ENCODE data around the gene FBXL3.
"Not testable (repeated sequence)": the region's sequence is repeated elsewhere in the genome, so short reads cannot be mapped to it uniquely, and the experiment has no call there.

Gene FBXL3

DNA sequence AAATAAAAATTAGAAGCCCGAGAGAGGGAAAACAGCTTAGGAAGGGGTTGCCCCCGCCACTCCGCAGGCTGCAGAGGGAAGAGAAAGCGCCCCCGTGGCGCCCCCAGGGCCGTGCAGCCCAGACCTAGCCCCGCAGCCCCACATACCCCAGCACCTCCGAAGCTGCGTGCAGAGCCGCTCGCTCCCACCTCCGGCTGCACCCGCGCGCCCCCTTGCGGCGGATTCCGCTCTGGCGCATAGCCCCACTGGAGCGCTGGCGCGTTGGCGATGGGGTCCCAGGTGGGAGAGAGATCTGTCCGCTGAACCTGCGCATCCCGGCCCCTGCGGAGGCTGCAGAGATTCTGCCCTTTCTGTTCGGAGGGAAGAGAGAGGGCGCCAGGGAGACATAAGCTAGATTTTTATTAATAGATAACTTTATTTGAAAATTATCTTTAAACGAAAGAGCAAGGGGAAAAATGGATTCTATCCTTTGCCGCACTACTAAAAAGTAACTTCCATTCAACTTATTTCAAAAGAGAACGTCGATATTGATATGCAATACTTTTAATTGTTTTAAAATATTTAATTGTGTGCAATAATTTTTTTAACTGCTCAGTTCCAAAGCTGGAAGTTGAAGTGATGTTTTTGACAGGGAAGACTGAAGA, 46.8 kb downstream of the FBXL3 start:
- peak; percentile 70 to 77 (median 77) for DNase-seq

DNA sequence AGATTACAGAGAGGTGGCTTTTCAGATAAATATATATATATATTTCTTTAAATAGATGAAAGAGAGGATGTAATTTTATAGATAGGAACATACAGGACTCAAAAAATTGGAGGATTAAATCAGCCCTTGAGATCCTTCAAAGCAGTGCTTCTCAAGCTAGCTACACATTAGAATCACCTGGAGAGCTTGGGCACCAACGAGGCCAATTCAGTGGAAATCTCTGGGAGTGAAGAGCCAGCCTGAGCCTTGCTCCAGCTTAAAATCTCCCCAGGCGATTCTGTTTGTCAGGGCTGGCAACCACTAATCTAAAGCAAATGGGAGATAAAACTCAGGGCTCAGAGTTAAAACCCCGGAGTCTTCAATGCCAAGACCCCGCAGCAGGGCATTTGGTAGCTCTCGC, 50.0 kb downstream of the FBXL3 start:
- DNase-seq: no peak

DNA sequence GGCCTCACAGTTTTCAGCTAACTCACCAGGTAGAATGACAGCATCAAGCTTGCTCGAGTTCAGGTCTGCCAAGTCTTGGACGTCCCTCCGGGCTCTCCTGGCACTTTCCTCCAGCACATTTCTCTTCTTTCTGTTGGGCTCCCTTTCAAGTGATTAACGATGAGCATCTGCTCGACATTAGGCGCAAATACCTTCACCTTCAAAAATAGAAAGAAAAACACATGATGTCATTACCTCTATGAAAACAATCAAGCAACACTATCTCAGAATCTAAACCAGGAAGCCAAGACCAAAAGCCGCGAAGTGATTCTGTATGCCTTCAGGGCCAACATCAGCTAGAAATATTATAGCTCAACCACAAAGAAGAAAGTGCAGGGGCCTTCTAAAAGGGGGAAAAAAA, 50.5 kb downstream of the FBXL3 start:
- no peak for DNase-seq

GRCh38 chr13:76975863-76976262, 51.1 kb downstream of the FBXL3 start:
- no peak for DNase-seq

DNA sequence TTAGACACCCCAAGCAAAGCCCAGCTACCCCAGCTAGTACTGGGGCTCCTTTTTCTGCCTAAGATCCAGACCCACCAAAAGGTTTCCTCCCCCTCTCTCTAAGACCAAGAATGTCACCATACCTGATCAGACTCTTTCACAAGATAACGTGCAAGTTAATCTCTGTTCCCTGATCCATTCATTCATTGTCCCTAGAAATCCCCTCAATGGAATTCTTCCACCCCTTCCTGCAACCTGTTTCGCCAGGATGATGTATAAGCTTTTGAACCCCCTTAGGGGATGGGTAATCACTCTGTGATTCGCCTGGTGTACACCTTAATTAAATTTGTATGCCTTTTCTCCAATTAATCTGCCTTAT, 52.4 kb downstream of the FBXL3 start:
- no peak for DNase-seq

DNA sequence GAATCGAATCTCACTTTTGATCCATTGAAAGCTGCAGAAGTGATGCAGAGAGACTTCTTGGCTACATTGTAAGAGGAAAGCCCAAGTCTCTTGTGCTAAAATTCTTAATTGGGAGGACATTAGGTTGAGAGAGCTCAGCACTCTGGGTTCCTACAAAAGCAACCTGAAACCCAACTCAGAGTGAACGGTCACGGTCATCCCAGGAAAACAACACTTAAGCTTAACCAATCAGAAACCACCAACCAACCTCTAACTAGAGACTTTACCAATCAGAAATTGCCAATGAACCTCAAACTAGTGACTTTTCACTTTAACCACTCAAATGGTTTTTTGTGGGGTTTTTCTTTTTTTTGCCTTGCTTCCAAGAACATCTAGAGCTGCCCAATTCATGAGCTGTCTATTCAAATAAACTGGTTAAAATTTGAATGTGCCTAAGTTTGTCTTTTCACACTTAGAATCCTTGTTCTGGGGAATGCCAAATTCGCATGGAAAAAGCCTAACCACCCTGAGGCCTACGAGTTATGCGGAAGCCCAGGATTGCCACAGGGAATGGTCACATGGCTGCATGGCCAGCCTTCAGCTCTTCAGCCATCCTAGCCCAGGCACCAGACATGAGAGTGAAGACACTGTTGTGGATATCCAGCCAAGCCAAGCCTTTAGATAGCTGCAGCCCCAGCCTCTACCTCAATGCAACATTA, 52.9 kb downstream of the FBXL3 start:
- no peak for DNase-seq

GRCh38 chr13:76971851-76972829, 54.8 kb downstream of the FBXL3 start:
- DNase-seq: peak in 2 of 3 experiments; percentile 20 to 57

DNA sequence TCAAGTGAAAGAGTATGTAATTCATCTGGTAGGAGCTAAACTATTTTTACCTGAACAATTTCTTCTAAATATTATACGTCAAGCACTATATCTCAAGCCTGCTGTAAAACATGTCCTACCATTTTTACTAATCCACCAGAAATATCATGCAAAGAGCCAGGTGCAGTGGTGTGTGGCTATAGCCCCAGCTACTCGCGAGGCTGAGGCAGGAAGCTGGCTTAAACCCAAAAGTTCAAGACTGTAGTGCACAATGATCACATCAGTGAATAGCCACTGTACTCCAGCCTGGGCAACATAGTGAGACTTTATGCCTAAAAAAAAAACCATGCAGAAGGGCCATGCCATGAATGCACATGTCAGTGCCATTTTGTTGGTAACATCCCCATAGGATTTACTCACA, 55.7 kb downstream of the FBXL3 start:
- DNase-seq: no peak

- no peak for DNase-seq
Measured at GRCh38 chr13:76969488-76970365, 57.2 kb downstream of the FBXL3 start.

DNA sequence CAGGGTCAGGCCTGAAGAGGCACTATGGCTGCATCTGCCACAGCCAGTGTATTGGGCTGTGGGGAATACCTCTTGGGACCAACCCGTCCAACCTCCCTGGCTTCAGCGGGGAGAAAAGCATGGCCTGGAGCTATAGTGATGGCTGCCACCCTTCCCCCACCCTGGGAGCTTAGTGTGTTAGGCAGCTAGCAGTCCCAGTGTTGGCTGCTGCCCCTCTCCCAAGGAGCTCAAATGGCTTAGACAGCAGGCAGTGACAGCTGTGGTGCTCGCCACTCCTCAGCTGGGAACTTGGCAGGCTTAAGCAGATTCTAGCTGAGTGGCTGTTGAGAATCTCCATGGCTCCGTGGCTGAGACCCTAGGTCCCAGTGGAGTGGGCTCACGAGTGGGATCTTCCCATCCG, 58.9 kb downstream of the FBXL3 start:
- no peak for DNase-seq

DNA sequence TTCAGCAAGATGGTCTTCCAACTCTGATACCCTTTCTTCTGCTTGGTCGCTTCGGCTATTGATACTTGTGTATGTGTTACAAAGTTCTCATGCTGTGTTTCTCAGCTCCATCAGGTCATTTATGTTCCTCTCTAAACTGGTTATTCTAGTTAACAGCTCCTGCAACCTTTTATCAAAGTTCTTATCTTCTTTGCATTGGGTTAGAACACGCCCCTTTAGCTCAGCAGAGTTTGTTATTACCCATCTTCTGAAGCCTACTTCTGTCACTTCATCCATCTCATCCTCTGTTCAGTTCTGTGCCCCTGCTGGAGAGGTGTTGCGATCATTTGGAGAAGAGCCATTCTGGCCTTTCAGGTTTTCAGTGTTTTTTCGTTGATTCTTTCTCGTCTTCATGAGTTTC, 59.9 kb downstream of the FBXL3 start:
- DNase-seq: no peak

DNA sequence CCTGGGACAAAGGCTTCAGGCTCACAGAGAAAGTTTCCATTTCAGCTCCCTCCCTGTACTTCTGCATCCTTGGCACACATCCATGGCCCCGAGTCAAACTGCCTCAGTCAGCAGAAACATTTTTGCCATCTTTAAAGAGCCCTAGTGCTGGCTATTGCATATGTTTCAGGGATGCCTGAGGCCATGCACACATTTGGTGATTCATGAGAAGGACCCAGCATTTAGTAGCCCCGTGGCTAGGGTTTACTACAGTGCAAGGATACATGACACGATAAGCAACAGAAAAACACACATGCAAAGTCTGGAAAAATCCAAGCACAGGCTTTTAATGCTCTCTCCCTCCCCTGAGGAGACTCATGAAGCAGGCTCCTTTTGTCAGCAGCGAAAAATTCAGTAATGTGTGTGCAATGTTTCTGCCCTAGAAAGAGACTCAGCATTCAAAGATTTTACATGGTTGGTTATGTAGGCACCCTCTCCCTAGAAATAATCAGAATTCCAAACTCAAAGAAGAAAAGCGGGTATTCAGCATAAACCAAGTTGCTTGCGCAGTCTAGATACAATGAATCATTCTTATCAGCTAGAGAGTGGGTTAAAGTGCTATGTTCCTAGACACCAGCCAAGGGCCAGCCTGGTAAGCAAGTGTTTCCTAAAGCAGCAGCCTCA, 61.1 kb downstream of the FBXL3 start:
- peak in 1 of 3 experiments; percentile 16 for DNase-seq

DNA sequence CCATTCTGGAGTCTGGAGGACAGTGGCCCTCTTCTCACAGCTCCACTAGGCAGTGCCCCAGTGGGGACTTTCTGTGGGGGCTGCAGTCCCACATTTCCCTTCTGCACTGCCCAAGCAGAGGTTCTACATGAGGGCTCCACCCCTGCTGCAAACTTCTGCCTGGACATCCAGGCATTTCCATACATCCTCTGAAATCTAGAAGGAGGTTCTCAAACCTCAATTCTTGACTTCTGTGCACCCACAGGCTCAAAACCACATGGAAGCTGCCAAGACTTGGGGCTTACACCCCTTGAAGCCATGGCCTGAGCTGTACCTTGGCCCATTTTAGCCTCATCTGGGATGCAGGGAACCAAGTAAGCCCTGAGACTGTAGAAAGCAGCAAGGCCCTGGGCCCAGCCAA, 67.2 kb downstream of the FBXL3 start:
- DNase-seq: not testable (repeated sequence)

DNA sequence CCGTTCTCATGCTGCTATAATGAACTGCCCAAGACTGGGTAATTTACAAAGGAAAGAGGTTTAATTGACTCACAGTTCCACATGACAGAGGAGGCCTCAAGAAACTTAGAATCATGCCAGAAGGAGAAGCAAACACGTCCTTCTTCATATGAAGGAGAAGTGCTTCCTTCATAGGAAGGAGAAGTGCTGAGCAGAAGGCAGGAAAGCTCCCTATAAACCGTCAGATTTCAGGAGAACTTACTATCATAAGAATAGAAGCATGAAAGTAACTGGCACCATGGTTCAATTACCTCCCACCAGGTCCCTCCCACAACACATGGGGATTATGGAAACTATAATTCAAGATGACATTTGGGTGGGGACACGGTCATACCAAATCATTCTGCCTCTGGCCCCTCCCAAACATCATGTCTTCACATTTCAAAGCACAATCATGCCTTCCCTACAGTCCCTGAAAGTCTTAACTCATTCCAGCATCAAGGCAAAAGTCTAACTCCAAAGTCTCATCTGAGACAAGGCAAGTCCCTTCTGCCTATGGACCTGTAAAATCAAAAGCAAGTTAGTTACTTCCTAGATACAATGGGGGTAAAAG, 68.0 kb downstream of the FBXL3 start:
- DNase-seq: no peak

GRCh38 chr13:76955661-76956060, 71.3 kb downstream of the FBXL3 start:
- DNase-seq: no peak
